Heart left ventricle (tissue), 13 donors: ENCODE results near the gene ADCY1.

Experiments used
- POLR2A ChIP-seq, 2 donors: fragments of 450-650 bp; IDR thresholded peaks; one replicate each; pipeline ENCODE4 v1.6.1; 2017; ENCODE audit warnings: antibody characterized with exemption in 2 of 2, mild to moderate bottlenecking in 2 of 2, moderate library complexity in 2 of 2
- TF ChIP-seq, protein P1 (sequence below), 12 donors: fragments of 200-600 bp; sonication (generic) in 4 of 12; IDR thresholded peaks; one replicate each; pipeline versions ENCODE4 v1.5.0 to v1.8.0; 2018 to 2022; ENCODE audit warnings: antibody characterized with exemption in 12 of 12, mild to moderate bottlenecking in 5 of 12
- donor health status: ischemic (EF 13 %, LVEDD 7.1; RV severe dilation, severe dysfunction).
- donor health status: DM: no; HTN: yes; CAD: no.
- donor health status: DM: no; HTN: no; CAD: no.
- donor health status: ischemic (EF 25% LVEDD 6.9; RV normal size, moderate dysfunction).
- donor health status: ischemic (EF 25% LVEDD 5.7; RV mildly dilated, moderate dysfunction).
- donor health status: ischemic (EF 35%, LVEDD 5.7; RV mildly dilated, moderate dysfunction).
- donor health status: nonischemic (EF 11% LVEDD 7.7; RV severe dilation, severe dysfunction).
- donor health status: DM: yes; HTN: yes; CAD: no.
- donor health status: PGD.
- donor health status: ischemic (EF 29% LVEDD 5.4; RV normal size, mild dysfunction).
- donor health status: nonischemic (EF 23%, LVEDD 6.1; RV moderate dilation, normal function).

DNA sequence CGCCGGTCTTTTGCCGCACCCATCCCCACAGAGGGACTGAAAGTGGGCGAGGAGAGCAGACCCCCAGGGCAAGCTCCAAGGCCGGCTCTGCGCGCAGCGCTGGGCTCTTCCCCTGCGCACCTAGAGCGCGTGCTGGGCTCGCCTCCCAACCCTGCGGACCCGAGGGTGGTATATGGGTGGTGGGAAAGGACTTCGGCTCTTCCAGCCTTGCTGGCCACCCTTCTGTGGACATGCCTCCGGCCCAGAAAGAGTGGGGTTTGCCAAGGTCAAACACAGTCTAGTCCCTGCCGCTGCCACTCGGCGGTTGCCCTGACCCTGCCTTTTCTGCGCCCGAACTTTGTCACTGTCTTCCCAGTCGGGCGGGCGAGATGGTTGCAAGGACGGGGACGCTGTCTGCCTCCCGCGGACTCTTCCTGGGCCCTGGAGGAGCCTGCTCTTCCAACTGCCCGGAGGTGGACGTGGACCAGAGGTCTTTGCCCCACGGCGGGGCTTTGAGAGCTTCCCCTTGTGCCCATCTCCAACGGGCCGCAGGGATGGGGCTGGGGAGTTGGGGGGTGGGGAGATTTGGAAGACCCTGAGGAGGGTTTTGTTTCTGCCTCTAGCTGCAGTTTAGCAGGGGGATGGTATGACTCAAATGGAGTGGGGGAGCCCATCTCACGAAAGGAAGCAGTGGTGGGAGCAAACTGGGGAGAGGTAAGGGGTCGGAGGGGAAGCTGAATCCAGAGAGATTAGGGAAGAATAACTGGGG lies 1.5 kb downstream of the ADCY1 start:
- TF ChIP-seq POLR2A (IDR thresholded peaks at IDR 0.05), result no peak
- TF ChIP-seq, protein P1, sequence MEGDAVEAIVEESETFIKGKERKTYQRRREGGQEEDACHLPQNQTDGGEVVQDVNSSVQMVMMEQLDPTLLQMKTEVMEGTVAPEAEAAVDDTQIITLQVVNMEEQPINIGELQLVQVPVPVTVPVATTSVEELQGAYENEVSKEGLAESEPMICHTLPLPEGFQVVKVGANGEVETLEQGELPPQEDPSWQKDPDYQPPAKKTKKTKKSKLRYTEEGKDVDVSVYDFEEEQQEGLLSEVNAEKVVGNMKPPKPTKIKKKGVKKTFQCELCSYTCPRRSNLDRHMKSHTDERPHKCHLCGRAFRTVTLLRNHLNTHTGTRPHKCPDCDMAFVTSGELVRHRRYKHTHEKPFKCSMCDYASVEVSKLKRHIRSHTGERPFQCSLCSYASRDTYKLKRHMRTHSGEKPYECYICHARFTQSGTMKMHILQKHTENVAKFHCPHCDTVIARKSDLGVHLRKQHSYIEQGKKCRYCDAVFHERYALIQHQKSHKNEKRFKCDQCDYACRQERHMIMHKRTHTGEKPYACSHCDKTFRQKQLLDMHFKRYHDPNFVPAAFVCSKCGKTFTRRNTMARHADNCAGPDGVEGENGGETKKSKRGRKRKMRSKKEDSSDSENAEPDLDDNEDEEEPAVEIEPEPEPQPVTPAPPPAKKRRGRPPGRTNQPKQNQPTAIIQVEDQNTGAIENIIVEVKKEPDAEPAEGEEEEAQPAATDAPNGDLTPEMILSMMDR (IDR thresholded peaks at IDR 0.05), result no peak
